ENCODE data around the gene SLC9A9.

DNA sequence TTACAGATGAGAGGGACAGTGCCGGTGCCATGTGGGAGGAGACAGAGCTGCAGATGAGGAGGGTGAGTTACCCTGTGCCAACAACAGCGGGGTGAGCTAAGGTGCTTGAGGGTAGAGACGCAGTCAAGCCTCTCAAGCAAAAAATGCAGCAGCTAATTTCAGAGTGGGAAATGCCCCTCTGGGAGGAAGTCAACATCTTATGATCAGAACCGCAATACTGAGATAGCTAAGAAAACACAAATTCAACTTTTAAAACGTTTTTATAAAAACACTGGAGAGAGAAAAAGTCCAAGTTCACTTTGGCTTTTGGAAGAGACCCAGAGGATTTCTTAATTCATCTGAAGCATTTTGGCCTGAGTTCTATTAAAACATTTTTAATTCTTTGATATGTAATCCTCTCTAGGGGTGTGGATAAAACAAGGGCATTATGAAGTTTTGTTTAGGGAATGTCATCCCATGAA, 319.2 kb downstream of the SLC9A9 start:
- TF ChIP-seq CTCF (IDR thresholded peaks at IDR 0.05) (no peak), POLR2AphosphoS5 (IDR thresholded peaks at IDR 0.05) (no peak), POLR2A (IDR thresholded peaks at IDR 0.05) (no peak), EP300 (IDR thresholded peaks at IDR 0.05; ENCODE audit: low read depth) (no peak)

All from transverse colon (tissue), 4 donors.